Smooth muscle cell (in vitro differentiated cells): ENCODE results near the gene WNK2. TPM values are rescaled to one million over a fixed set of nuclear protein-coding genes. Genes with fewer than 3 reads are reported as not detected.

Experiments used
- DNase-seq: peaks from one replicate; lab custom pipeline; 2025; ENCODE audit not compliant: unreplicated experiment; lab: John Stamatoyannopoulos, UW
- H2AFZ ChIP-seq: fragments of 200-600 bp; sonication (generic); 2 replicates; pipeline ENCODE4 v1.6.0; 2016; ENCODE audit warnings: antibody characterized with exemption, low read depth, mild to moderate bottlenecking
- H3F3A ChIP-seq: fragments of 200-600 bp; sonication (generic); 2 replicates; pipeline ENCODE4 v1.6.0; 2017; ENCODE audit warnings: antibody characterized with exemption, low read depth
- H3K27ac ChIP-seq: fragments of 200-600 bp; sonication (generic); 2 replicates; pipeline ENCODE4 v1.5.1; 2016; ENCODE audit warnings: low read depth, mild to moderate bottlenecking
- H3K27me3 ChIP-seq: fragments of 200-600 bp; sonication (generic); 2 replicates; pipeline ENCODE4 v1.6.1; 2016; ENCODE audit warnings: low read depth, mild to moderate bottlenecking
- H3K36me3 ChIP-seq: fragments of 200-600 bp; sonication (generic); 2 replicates; pipeline ENCODE4 v1.5.1; 2016; ENCODE audit warnings: low read depth
- H3K4me1 ChIP-seq: fragments of 200-600 bp; sonication (generic); 2 replicates; pipeline ENCODE4 v1.5.1; 2016; ENCODE audit warnings: low read depth
- H3K4me2 ChIP-seq: fragments of 200-600 bp; sonication (generic); 2 replicates; pipeline ENCODE4 v1.6.0; 2016; ENCODE audit warnings: mild to moderate bottlenecking
- H3K4me3 ChIP-seq: fragments of 200-600 bp; sonication (generic); 2 replicates; pipeline ENCODE4 v1.5.1; 2016; ENCODE audit warnings: mild to moderate bottlenecking
- H3K79me2 ChIP-seq: fragments of 200-600 bp; sonication (generic); 2 replicates; pipeline ENCODE4 v1.6.0; 2016; ENCODE audit warnings: low read depth, mild to moderate bottlenecking
- H3K9ac ChIP-seq: fragments of 200-600 bp; sonication (generic); 2 replicates; pipeline ENCODE4 v1.6.0; 2016; ENCODE audit warnings: low read depth
- H3K9me3 ChIP-seq: fragments of 200-600 bp; sonication (generic); replicated peaks from 2 replicates; pipeline ENCODE4 v1.5.1; 2016; ENCODE audit warnings: low read depth
- H4K20me1 ChIP-seq: fragments of 200-600 bp; sonication (generic); 2 replicates; pipeline ENCODE4 v1.6.0; 2016; ENCODE audit warnings: low read depth
- WGBS: methylation state at CpG from one replicate; pipeline ENCODE4 v1.1.7; 2016; ENCODE audit warnings: low lambda C conversion rate; 5-methylcytosine and 5-hydroxymethylcytosine counted together
- polyA plus RNA-seq: library from polyadenylated mRNA; unstranded; fragments of >200 nt; fragmentation: Nextera tagmentation; extraction: Ambion mirVana; gene quantifications from 2 replicates; pipeline ENCODE4 v1.2.1, GENCODE V29; 2016
- total RNA-seq: library from RNA; depleted of rRNA; stranded (reverse); fragments of >200 nt; gene quantifications from 2 replicates; pipeline ENCODE4 v1.2.3, GENCODE V29; 2014
- TF ChIP-seq, protein P1 (sequence below): fragments of 200-600 bp; sonication (generic); IDR thresholded peaks from 2 replicates; pipeline ENCODE4 v1.5.1; 2017; ENCODE audit warnings: borderline replicate concordance, mild to moderate bottlenecking, antibody characterized with exemption; ENCODE audit not compliant: insufficient read depth, poor library complexity, severe bottlenecking

WNK2 gene
- total and polyA plus RNA-seq, 2 experiments from 2014 or later: 0.27 to 0.31 TPM

DNA sequence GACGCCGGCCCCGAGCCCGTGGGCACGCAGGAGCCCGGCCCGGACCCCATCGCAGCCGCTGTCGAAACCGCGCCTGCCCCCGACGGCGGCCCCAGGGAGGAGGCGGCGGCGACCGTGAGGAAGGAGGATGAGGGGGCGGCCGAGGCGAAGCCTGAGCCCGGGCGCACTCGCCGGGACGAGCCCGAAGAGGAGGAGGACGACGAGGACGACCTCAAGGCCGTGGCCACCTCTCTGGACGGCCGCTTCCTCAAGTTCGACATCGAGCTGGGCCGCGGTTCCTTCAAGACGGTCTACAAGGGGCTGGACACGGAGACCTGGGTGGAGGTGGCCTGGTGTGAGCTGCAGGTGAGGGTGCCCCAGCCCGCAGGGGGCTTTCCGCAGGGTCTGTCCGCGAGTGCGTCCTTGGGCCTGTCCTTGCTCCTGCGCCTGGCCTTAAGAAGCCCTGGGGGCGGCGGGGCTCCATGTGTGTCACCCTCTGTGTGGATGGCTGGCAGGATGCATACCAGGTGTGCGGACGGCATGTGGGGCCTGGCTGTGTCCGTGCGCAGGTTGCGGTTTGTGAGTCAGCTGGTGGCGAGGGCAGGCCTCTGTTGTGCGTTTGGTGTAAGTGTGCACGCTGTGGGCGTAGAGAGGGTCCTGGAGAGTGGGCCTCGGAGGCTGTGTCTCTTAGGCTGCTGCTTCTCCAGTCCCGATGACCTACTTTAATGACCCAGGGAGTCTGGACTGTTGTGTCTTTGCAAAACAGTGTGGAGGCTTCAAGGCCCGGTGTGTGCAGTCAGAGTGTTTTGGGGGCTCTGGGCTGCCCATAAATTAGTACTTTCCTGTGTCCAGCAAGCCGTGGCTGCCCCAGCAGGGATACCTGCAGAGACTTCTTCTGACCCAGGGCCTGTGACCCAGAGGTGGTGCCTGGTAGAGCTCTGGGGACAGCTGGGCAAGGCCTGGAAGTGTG, 1.6 kb downstream of the WNK2 start:
- Histone ChIP-seq H3K27me3 (peaks cover 62% of the 10 kb centered on the region), H3K9me3 (no peaks in the 10 kb centered on the region), H3K36me3 (no peaks in the 10 kb centered on the region), H3F3A (no peaks in the 10 kb centered on the region), H3K4me2 (no peak overlapping the region), H3K4me1 (peaks cover 4% of the 10 kb centered on the region), H3K27ac (no peak overlapping the region), H3K79me2 (no peaks in the 10 kb centered on the region), H4K20me1 (no peaks in the 10 kb centered on the region), H3K9ac (no peak overlapping the region), H2AFZ (no peak overlapping the region), H3K4me3 (no peak overlapping the region)
- TF ChIP-seq, protein P1, sequence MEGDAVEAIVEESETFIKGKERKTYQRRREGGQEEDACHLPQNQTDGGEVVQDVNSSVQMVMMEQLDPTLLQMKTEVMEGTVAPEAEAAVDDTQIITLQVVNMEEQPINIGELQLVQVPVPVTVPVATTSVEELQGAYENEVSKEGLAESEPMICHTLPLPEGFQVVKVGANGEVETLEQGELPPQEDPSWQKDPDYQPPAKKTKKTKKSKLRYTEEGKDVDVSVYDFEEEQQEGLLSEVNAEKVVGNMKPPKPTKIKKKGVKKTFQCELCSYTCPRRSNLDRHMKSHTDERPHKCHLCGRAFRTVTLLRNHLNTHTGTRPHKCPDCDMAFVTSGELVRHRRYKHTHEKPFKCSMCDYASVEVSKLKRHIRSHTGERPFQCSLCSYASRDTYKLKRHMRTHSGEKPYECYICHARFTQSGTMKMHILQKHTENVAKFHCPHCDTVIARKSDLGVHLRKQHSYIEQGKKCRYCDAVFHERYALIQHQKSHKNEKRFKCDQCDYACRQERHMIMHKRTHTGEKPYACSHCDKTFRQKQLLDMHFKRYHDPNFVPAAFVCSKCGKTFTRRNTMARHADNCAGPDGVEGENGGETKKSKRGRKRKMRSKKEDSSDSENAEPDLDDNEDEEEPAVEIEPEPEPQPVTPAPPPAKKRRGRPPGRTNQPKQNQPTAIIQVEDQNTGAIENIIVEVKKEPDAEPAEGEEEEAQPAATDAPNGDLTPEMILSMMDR: no peak
- 53% methylated on average over 57 of the region's 61 CpGs for WGBS
- DNase-seq: no peak

DNA sequence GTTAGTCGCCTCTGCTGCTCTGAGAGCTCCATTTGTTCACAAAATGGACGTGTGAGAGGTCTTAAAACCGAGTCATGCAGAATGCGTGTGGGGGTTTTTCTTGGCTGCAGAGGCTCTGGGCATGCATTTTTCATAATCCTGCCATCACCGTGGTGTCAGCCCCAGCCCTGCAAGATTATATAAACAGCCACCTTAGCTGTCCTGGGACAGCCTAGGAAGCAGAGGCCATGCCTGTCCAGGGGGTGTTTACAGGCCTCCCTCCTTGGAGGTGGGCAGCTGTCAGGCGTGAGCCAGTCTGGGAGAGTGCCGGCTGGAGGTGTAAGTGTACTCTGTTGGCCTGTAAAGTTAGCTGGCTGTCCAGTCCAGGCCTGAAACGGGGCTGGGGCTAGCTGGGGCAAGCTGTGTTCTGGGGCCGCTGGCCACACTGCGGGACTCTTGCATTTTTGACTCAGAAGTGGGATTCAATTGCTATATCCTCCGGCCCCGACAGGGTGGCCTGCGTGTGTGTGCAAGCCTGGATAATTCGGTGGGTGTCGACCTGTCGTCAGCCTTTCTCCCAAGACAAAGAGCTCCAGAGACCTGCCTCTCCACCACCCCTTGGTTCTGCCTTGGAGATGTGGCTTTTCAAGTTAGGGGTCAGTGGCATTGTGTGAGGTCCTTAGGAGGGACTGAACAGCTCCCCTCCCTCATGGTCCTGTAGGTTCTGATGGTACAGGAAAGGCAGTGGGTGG, 2.4 kb downstream of the WNK2 start:
- no peaks in the 10 kb centered on the region for H3K9me3 ChIP-seq
- no peak overlapping the region for H3K4me3 ChIP-seq
- H3K4me2 ChIP-seq: no peak overlapping the region
- no peaks in the 10 kb centered on the region for H3K79me2 ChIP-seq
- H2AFZ ChIP-seq: no peak overlapping the region
- H3K27me3 ChIP-seq: peaks cover 53% of the 10 kb centered on the region
- H3K36me3 ChIP-seq: no peaks in the 10 kb centered on the region
- H3K4me1 ChIP-seq: peaks cover 4% of the 10 kb centered on the region
- no peaks in the 10 kb centered on the region for H3F3A ChIP-seq
- H3K27ac ChIP-seq: no peak overlapping the region
- H4K20me1 ChIP-seq: no peaks in the 10 kb centered on the region
- DNase-seq: no peak
- TF ChIP-seq, protein P1: no peak
- H3K9ac ChIP-seq: no peak overlapping the region
- 77% methylated on average over 16 of the region's 16 CpGs for WGBS

DNA sequence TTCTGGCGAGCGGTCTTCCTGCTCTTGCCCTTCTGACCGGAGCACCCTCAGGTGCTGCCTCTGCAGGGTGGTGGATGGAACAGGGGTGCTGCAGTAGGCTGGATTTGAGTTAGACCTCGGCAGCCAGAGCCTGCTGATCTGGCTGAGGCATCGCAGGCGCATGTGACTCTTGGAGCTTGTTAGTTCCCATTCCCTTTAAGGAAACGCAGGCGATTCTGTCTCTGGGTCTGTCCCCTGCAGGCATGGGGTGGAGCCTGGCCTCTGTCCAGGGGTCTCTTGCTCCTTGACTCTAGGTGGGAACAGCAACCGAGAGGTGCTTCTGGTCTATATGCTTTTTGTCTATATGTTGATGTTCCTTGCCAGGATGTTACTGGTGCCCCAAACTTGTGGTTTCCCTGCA, 3.1 kb downstream of the WNK2 start:
- 82% methylated on average over 8 of the region's 9 CpGs for WGBS

More for the DNA sequence above, 3.1 kb downstream of the WNK2 start:
- DNase-seq: no peak
- Histone ChIP-seq H3K9me3 (no peaks in the 10 kb centered on the region), H3K4me1 (peaks cover 4% of the 10 kb centered on the region), H4K20me1 (no peaks in the 10 kb centered on the region), H3K4me2 (no peak overlapping the region), H3K79me2 (no peaks in the 10 kb centered on the region), H3F3A (no peaks in the 10 kb centered on the region), H3K27ac (no peak overlapping the region), H3K36me3 (no peaks in the 10 kb centered on the region), H3K27me3 (peaks cover 47% of the 10 kb centered on the region), H3K9ac (no peak overlapping the region), H2AFZ (no peak overlapping the region), H3K4me3 (no peak overlapping the region)
- TF ChIP-seq, protein P1: no peak
